GM19463 (cell line): ENCODE results near the gene C14orf119.

Source experiments
- ATAC-seq: cut with Tn5 transposase; IDR thresholded peaks from one replicate; pipeline ENCODE4 v1.9.1; 2021; ENCODE audit warnings: mild to moderate bottlenecking, moderate library complexity; ENCODE audit not compliant: unreplicated experiment

The C14orf119 gene

GRCh38 chr14:23146351-23146910, 51.1 kb downstream of the C14orf119 start:
- no peak for ATAC-seq

GRCh38 chr14:23146980-23147379, 51.7 kb downstream of the C14orf119 start:
- ATAC-seq, result no peak

- no peak for ATAC-seq
Observed at GRCh38 chr14:23147676-23148075, 52.4 kb downstream of the C14orf119 start.

- no peak for ATAC-seq
Observed at GRCh38 chr14:23148591-23149249, 53.4 kb downstream of the C14orf119 start.

GRCh38 chr14:23149745-23150144, 54.4 kb downstream of the C14orf119 start:
- no peak for ATAC-seq
